GM21786 (cell line): ENCODE data around the gene CAT.

Experiments used
- ATAC-seq: cut with Tn5 transposase; IDR thresholded peaks from one replicate; pipeline ENCODE4 v1.9.1; 2021; ENCODE audit not compliant: unreplicated experiment

The CAT gene

GRCh38 chr11:34438529-34439507, at the start of gene CAT:
CAT (plus strand) TSS chr11:34438934; CDS start chr11:34439014, 80 bp downstream.
- ATAC-seq = peak; percentile 96

GRCh38 chr11:34394771-34395300, 43.9 kb upstream of the CAT start:
- ATAC-seq = no peak

GRCh38 chr11:34395916-34396550, 42.7 kb upstream of the CAT start:
- ATAC-seq = no peak

GRCh38 chr11:34397120-34397519, 41.6 kb upstream of the CAT start:
- no peak for ATAC-seq

DNA sequence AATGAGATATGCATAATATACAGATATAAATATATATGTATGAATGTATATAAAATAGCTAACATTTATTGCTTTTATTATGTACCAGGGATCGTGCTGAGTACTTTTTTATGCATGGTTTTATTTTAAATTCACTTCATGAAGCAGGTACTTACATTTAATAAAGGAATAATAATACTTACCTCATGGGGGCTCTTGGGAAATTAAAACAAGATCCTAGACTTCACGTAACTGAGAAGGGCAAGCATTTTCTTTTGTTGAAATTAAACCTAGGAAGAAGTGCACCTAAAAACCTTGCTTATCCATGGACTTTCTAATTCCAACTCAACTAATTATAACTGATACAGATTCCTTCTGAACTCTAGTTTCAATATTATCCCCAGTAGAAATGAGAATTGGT, 40.9 kb upstream of the CAT start:
- ATAC-seq = no peak

DNA sequence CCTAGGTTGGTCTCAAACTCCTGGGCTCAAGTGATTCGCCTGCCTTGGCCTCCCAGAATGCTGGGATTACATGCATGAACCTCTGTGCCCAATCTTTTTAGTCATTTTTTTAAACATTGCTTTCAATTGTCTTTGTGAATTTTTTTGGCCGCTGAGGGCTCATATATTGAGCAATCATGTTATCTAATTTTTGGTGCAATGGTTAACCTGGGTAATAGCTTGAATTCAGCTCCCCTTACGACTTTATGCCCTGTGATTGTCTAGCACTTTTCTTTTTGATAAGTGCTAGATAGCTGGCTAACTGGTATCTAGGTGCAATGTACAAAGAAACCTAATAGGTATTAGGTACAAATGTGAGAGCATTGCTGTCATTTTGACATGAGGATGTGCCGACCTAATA, 35.3 kb upstream of the CAT start:
- ATAC-seq = no peak

DNA sequence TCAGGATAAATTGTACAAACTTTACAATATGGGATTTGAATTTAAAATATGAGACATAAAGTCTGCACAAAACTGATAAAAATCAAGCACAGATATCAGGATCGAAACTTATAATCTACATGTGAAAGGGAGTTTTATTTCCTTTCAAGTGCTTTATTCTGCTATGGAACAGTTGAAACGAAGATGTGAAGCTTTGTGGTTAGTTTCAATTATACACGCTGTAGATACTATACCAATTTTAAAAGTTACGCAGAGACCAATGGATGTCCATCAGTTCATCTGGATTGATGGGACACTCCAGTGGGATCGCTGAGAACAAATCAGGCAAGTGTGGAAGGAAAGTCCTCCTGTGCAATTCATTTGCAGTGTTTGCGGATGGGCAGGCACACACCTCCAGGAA, 34.5 kb upstream of the CAT start:
- no peak for ATAC-seq

- no peak for ATAC-seq
Measured at GRCh38 chr11:34405079-34405858, 33.5 kb upstream of the CAT start.

DNA sequence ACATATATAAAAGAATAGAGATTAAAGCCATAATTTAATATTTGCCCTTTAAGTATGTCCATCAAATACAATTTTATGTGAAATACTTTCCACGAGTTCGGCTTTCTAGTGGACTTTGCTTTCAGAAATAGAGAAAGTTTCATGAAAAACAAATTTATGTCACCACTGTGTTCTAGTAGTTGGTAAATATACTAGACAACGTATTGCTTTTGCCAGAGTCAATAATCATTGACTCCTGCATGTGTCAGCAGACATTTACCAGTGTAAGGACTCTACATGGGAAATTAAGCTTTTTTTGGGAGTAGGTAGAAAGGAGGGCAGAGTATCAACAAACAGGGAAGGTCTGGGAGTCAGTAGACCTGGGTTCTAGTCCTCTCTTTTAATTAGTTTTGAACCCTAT, 32.3 kb upstream of the CAT start:
- no peak for ATAC-seq

DNA sequence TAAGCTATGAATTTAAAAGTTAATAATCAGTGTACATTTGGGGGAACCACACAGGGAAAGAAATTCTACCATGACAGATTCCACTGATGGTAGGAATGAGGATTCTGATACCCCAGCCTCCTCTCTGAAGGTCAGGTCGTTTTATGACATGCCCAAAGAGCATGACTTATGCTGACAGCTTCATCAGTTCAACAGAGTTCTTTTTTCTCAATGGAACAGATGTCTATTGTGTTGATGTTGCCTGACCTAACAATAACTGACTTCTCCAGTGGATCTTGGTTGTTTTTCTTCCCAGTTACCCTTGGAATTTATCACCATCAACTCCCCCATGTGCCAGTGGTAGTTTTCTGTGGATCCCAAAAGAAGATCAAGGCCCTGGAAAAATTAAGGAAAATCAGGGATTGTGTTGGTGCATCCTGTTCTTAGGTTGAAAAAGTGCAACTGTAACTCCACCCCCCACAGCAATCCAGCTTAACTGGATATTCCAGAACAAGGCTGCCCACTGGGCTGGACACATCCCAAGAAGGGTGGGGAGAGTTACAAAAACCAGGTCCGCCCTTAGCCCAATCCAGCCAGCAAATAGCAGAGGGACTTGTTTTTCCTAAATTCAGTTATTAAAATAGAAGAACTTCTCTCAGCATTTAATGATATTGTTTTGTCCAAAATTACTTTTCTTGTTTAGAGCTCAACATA, 31.5 kb upstream of the CAT start:
- no peak for ATAC-seq

DNA sequence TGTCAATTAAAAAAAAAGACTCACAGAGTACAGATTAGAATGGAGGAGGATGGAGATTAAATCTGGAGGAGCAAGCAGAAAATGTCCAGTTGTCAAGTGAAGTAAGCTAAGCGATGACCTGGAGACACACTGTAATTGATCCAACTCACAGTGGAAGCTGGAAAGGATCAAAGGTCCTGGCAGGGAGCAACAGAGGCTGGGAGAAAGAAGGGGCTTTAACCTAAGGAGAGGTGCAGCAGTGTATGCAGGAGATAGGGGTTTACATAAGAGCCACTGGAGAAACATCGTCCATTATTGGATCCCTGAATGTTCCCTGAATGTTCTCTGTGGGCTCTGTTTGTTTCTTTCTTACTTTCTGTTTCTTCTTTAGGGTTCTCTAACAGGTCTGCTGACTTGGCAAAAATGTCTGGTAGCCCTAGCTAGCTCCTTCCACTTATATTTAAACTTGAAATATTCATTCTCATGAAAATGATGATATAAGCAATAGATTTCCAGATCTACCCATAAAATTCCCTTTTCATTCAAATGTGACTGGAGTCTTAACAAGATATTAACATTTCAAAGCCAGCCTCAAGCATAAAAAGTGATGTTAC, 30.1 kb upstream of the CAT start:
- no peak for ATAC-seq

- no peak for ATAC-seq
Measured at GRCh38 chr11:34411111-34411510, 27.6 kb upstream of the CAT start.

- no peak for ATAC-seq
Measured at GRCh38 chr11:34411791-34412190, 26.9 kb upstream of the CAT start.

GRCh38 chr11:34413263-34413662, 25.5 kb upstream of the CAT start:
- no peak for ATAC-seq

- no peak for ATAC-seq
Measured at GRCh38 chr11:34415538-34415937, 23.2 kb upstream of the CAT start.

DNA sequence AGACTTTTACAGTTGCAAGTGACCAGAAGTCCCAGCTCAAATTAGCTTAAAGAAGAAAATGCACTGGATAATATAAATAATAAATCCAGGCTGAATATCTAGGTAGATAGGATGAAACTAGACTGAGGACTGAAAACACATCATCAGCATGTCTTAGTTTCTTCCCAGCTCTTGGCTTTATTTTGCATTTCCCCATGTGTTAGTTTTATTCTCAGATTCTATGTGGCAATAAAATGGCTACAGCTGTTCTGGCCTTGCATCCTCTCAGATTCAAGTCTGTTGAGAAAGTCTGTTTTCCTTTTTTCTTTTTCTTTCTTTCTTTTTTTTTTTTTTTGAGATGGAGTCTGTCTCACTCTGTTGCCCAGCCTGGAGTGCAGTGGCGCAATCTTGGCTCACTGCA, 22.6 kb upstream of the CAT start:
- ATAC-seq = no peak

DNA sequence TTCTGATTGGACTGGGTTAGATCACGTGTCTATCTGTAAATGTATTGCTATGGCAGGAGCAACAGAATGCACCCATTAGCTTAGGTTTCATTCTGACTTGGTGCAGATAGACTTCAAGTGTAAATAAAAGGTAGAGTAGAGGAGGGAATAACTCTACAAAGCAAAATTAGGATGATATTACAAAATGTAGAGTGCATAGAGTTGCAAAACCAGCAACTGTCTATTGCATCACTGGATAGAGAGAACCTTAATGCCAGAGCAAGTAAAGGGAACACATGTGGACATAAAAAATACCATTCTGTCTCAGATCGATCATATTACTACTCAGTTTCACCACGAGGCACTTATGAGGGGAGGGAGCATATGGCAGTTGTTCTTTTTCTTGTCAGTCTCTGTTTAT, 22.0 kb upstream of the CAT start:
- no peak for ATAC-seq

GRCh38 chr11:34417202-34417601, 21.5 kb upstream of the CAT start:
- no peak for ATAC-seq

DNA sequence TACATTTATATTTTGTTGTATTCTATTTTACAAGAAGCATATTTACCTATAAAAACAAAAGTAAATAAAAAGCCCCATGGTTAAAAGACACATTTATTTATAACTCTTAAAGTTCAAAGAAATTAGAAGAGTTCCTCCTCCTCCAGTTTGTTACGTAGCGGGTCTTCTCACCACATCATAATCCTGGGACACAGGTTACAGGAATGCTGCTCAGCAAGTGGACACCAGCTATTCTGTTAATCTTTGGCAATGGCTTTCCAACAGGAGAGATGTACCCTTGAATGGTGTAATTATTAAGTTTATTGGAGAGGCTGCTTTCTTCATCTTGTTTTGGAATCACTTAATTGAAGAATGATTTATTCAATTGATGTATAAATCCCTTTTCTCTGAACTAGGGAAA, 19.6 kb upstream of the CAT start:
- no peak for ATAC-seq

DNA sequence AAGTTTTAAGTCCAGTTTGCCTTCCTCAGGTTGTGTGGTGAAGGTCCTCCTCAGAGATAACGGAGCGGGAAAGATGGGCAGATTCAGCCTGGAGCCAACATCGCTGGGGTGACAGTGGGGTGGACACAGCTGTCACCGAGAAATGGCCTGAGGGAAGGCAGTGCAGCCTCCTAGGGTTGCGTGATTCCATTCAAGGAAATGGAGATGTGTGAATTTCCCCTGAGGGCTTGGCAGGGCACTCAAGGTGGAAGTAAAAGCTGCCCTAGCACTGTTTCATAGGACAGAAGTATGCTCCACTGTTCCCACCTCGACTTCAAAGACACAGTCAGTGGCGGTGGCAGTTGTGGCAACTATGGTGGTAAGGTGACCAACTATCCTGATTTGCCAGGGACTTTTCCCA, 15.4 kb upstream of the CAT start:
- no peak for ATAC-seq
